Neural progenitor cell (in vitro differentiated cells): ENCODE results near the gene RPS18. TPM values are rescaled to one million over a fixed set of nuclear protein-coding genes. Genes with fewer than 3 reads are reported as not detected.

Experiments used
- DNase-seq: peaks from one replicate; pipeline ENCODE4 v3.0.0-alpha.2; 2016; ENCODE audit warnings: low spot score
- H2AFZ ChIP-seq: fragments of 200-600 bp; sonication (generic); replicated peaks from 2 replicates; pipeline ENCODE4 v1.6.1; 2016; ENCODE audit warnings: antibody characterized with exemption
- H3F3A ChIP-seq: fragments of 200-600 bp; sonication (generic); 2 replicates; pipeline ENCODE4 v1.6.1; 2016; ENCODE audit warnings: antibody characterized with exemption, low read depth
- H3K27ac ChIP-seq: fragments of 200-600 bp; sonication (generic); 2 replicates; pipeline ENCODE4 v1.5.1; 2016; ENCODE audit warnings: mild to moderate bottlenecking
- H3K27me3 ChIP-seq: fragments of 200-600 bp; sonication (generic); 2 replicates; pipeline ENCODE4 v1.6.1; 2016; ENCODE audit warnings: mild to moderate bottlenecking, moderate library complexity
- H3K36me3 ChIP-seq: fragments of 200-600 bp; sonication (generic); 2 replicates; pipeline ENCODE4 v1.5.1; 2016
- H3K4me1 ChIP-seq: fragments of 200-600 bp; sonication (generic); 2 replicates; pipeline ENCODE4 v1.6.1; 2016; ENCODE audit warnings: mixed run types
- H3K4me2 ChIP-seq: fragments of 200-600 bp; sonication (generic); 2 replicates; pipeline ENCODE4 v1.6.1; 2016
- H3K4me3 ChIP-seq: fragments of 200-600 bp; sonication (generic); 2 replicates; pipeline ENCODE4 v1.5.1; 2016
- H3K79me2 ChIP-seq: fragments of 200-600 bp; sonication (generic); 2 replicates; pipeline ENCODE4 v1.6.1; 2016; ENCODE audit warnings: low read depth
- H3K9ac ChIP-seq: fragments of 200-600 bp; sonication (generic); 2 replicates; pipeline ENCODE4 v1.6.1; 2016
- H3K9me3 ChIP-seq: fragments of 200-600 bp; sonication (generic); 2 replicates; pipeline ENCODE4 v1.5.1; 2016; ENCODE audit warnings: low read depth
- H4K20me1 ChIP-seq: fragments of 200-600 bp; sonication (generic); 2 replicates; pipeline ENCODE4 v1.6.1; 2016; ENCODE audit warnings: low read depth
- H3K27ac Mint-ChIP-seq: 3 replicates; pipeline ENCODE4 v1.8.0; 2021; ENCODE audit warnings: mixed read lengths
- H3K27me3 Mint-ChIP-seq: 2 replicates; pipeline ENCODE4 v1.8.0; 2022; ENCODE audit warnings: low read depth, mild to moderate bottlenecking, inconsistent platforms, moderate library complexity, mixed read lengths; ENCODE audit not compliant: insufficient read depth
- H3K36me3 Mint-ChIP-seq: 3 replicates; pipeline ENCODE4 v1.8.0; 2021; ENCODE audit warnings: mixed read lengths
- H3K4me1 Mint-ChIP-seq: 3 replicates; pipeline ENCODE4 v1.8.0; 2021; ENCODE audit warnings: mixed read lengths
- H3K4me3 Mint-ChIP-seq: 3 replicates; pipeline ENCODE4 v1.8.0; 2021; ENCODE audit warnings: mild to moderate bottlenecking, moderate library complexity, mixed read lengths
- H3K9me3 Mint-ChIP-seq: 3 replicates; pipeline ENCODE4 v1.8.0; 2020; ENCODE audit warnings: mixed read lengths
- EZH2 ChIP-seq: fragments of 200-600 bp; sonication (generic); IDR thresholded peaks from 2 replicates; pipeline ENCODE4 v1.6.1; 2017; ENCODE audit warnings: antibody characterized with exemption, mild to moderate bottlenecking, moderate library complexity
- EZH2phosphoT487 ChIP-seq: fragments of 200-600 bp; sonication (generic); IDR thresholded peaks from 2 replicates; pipeline ENCODE4 v1.6.1; 2017; ENCODE audit warnings: antibody characterized with exemption
- total RNA-seq: library from RNA; depleted of rRNA; stranded (reverse); fragments of >200 nt; gene quantifications from 2 replicates; pipeline ENCODE4 v1.2.3, GENCODE V29; 2015; ENCODE audit warnings: low replicate concordance
- TF ChIP-seq, protein P1 (sequence below): fragments of 200-600 bp; sonication (generic); IDR thresholded peaks from 2 replicates; pipeline ENCODE4 v1.5.1; 2017; ENCODE audit warnings: antibody characterized with exemption, mild to moderate bottlenecking

Gene RPS18
- total RNA-seq, 1 donor from 2014 or later: 4,663 TPM

DNA sequence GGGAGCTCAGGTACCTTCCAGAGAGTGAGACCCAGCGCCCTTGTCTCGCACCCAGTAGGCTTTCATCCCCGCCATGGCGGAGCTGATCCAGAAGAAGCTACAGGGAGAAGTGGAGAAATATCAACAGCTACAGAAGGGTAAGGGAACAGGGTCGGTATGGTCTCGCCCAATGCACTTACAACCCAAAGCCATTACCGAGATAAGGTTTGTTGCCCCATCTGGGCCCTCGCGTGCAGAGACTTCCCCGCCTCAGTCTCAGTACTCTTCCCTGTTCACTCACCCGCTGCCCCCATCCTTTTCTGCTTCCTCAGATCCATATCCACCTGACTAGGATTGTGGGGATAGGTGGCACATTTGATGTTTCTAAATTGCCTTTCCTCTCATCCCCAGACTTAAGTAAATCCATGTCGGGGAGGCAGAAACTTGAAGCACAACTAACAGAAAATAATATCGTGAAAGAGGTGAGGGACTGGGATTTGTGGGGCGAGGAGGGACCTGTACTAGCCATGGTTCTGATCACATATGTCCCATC is 18.0 kb downstream of the RPS18 start:
- H3K79me2 ChIP-seq: peaks cover 29% of the 10 kb centered on the region

DNA sequence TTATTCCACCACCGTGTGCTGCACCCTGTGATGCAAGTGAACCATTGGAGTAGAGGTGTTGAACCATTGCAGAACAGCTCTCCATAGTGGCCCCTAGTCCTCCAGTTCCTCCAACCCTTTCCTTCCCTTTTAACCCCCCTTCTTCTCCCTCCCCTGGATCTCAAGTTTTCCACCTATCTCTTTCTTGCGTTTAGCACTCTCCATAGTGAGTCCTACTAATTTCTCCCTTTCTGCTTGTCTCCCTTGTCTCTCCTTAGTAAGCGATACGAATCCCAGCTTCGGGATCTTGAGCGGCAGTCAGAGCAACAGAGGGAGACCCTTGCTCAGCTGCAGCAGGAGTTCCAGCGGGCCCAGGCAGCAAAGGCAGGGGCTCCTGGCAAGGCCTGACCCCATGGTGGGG is 18.6 kb downstream of the RPS18 start:
- Mint-ChIP-seq H3K27ac (no peak overlapping the region), H3K4me3 (peak overlapping the region; percentile 99), H3K36me3 (peaks cover 12% of the 10 kb centered on the region), H3K4me1 (peaks cover 31% of the 10 kb centered on the region), H3K27me3 (peaks cover 5% of the 10 kb centered on the region), H3K9me3 (no peaks in the 10 kb centered on the region)
- DNase-seq: no peak
- H4K20me1 ChIP-seq: peaks cover 4% of the 10 kb centered on the region
- H3K27me3 ChIP-seq: no peaks in the 10 kb centered on the region
- H3K4me2 ChIP-seq: peak overlapping the region; percentile 97
- H3K36me3 ChIP-seq: no peaks in the 10 kb centered on the region
- no peak overlapping the region for H3K27ac ChIP-seq
- peaks cover 9% of the 10 kb centered on the region for H3K4me1 ChIP-seq
- peak overlapping the region; percentile 69 for H3K9ac ChIP-seq
- no peaks in the 10 kb centered on the region for H3K9me3 ChIP-seq
- TF ChIP-seq EZH2 (no peak), EZH2phosphoT487 (no peak)
- TF ChIP-seq, protein P1, sequence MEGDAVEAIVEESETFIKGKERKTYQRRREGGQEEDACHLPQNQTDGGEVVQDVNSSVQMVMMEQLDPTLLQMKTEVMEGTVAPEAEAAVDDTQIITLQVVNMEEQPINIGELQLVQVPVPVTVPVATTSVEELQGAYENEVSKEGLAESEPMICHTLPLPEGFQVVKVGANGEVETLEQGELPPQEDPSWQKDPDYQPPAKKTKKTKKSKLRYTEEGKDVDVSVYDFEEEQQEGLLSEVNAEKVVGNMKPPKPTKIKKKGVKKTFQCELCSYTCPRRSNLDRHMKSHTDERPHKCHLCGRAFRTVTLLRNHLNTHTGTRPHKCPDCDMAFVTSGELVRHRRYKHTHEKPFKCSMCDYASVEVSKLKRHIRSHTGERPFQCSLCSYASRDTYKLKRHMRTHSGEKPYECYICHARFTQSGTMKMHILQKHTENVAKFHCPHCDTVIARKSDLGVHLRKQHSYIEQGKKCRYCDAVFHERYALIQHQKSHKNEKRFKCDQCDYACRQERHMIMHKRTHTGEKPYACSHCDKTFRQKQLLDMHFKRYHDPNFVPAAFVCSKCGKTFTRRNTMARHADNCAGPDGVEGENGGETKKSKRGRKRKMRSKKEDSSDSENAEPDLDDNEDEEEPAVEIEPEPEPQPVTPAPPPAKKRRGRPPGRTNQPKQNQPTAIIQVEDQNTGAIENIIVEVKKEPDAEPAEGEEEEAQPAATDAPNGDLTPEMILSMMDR: no peak
- peak overlapping the region; percentile 85 for H3K4me3 ChIP-seq
- no peak overlapping the region for H2AFZ ChIP-seq
- H3F3A ChIP-seq: peaks cover 6% of the 10 kb centered on the region
- peaks cover 29% of the 10 kb centered on the region for H3K79me2 ChIP-seq

More for the DNA sequence above, 18.0 kb downstream of the RPS18 start:
- peak overlapping the region; percentile 85 for H3K4me3 ChIP-seq
- Mint-ChIP-seq H3K36me3 (peaks cover 12% of the 10 kb centered on the region), H3K27me3 (peaks cover 5% of the 10 kb centered on the region), H3K9me3 (no peaks in the 10 kb centered on the region), H3K4me3 (peak overlapping the region; percentile 99), H3K4me1 (peaks cover 31% of the 10 kb centered on the region), H3K27ac (peak overlapping the region; percentile 91)
- peaks cover 6% of the 10 kb centered on the region for H3F3A ChIP-seq
- H3K9me3 ChIP-seq: no peaks in the 10 kb centered on the region
- H3K27ac ChIP-seq: no peak overlapping the region
- peak overlapping the region; percentile 69 for H3K9ac ChIP-seq
- no peaks in the 10 kb centered on the region for H3K27me3 ChIP-seq
- peaks cover 4% of the 10 kb centered on the region for H4K20me1 ChIP-seq
- peak overlapping the region; percentile 99 for H2AFZ ChIP-seq
- no peak for DNase-seq
- no peaks in the 10 kb centered on the region for H3K36me3 ChIP-seq
- H3K4me2 ChIP-seq: peak overlapping the region; percentile 97
- TF ChIP-seq, protein P1: no peak
- H3K4me1 ChIP-seq: peaks cover 9% of the 10 kb centered on the region

DNA sequence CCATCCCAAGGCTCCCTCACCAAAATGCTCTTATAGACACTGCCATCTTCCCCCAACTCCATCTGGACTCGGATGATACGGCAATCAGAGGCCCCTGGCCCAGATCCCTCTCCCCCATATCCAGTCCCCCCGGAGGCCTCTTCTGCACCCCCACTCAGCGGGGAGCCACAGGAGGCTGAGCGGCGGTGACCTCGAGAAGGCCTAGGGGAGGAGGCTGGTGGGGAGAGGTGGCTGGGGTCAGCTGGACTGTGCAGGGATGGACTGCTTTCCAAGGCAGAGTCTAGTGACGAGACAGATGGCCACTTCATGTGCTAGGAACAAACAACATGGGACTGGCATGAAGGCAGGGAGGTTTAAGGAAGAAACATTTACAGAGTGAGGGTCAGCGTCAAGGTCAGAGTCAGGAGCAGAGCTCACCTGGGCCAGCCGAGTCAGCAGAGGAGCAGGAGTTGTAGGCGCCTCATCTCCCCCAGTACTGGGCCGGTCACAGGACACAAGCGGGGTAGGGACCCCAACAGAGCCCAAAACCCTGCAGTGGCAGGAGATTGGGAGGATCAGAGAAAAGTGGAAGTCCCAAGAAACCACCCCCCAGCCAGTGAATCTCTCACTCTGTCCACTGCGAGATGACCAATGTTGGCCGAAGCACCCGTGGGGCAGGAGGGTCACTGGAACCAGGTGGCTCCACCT is 21.3 kb downstream of the RPS18 start:
- Mint-ChIP-seq H3K27ac (no peak overlapping the region), H3K9me3 (no peaks in the 10 kb centered on the region), H3K36me3 (no peaks in the 10 kb centered on the region), H3K4me1 (peaks cover 38% of the 10 kb centered on the region), H3K27me3 (peaks cover 5% of the 10 kb centered on the region), H3K4me3 (peak overlapping the region; percentile 31)
- H3K27me3 ChIP-seq: no peaks in the 10 kb centered on the region
- H3K9me3 ChIP-seq: no peaks in the 10 kb centered on the region
- H4K20me1 ChIP-seq: peaks cover 4% of the 10 kb centered on the region
- no peak overlapping the region for H3K27ac ChIP-seq
- no peak for DNase-seq
- H3F3A ChIP-seq: peaks cover 18% of the 10 kb centered on the region
- no peak overlapping the region for H3K9ac ChIP-seq
- H3K4me3 ChIP-seq: no peak overlapping the region
- no peak overlapping the region for H3K4me2 ChIP-seq
- H3K79me2 ChIP-seq: peaks cover 30% of the 10 kb centered on the region
- peaks cover 12% of the 10 kb centered on the region for H3K4me1 ChIP-seq
- no peaks in the 10 kb centered on the region for H3K36me3 ChIP-seq
- no peak overlapping the region for H2AFZ ChIP-seq
- TF ChIP-seq EZH2phosphoT487 (no peak), EZH2 (no peak)
